ENCODE measurements around the gene MACF1.
A peak's percentile ranks its signal among the peaks of the same experiment; 100 is the strongest.

MACF1 gene

DNA sequence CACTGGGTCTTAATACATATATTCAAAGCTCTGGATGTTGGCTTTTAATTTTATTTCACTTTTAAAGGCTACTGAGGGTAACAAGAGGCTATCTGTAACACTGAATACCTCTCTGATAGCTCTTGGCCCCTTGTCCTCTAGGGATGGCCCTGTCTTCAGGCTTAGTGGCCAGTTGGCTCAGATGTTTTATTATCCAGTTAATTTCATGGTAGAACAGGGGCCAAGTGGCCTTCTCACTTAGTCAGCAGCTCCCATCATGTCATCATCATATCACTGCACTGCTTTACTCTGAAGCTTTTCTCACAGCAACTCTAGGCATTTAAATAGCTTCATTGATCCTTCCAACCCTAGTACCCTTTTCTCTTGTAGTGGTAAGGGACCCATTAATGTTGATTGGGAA lies 40.2 kb upstream of the MACF1 start:
- DNase-seq (ENCODE audit: low read depth): no peak
- no peak overlapping the region for H3K4me3 ChIP-seq (replicated peaks; ENCODE audit: low read depth, low read length)
- TF ChIP-seq, protein P1, sequence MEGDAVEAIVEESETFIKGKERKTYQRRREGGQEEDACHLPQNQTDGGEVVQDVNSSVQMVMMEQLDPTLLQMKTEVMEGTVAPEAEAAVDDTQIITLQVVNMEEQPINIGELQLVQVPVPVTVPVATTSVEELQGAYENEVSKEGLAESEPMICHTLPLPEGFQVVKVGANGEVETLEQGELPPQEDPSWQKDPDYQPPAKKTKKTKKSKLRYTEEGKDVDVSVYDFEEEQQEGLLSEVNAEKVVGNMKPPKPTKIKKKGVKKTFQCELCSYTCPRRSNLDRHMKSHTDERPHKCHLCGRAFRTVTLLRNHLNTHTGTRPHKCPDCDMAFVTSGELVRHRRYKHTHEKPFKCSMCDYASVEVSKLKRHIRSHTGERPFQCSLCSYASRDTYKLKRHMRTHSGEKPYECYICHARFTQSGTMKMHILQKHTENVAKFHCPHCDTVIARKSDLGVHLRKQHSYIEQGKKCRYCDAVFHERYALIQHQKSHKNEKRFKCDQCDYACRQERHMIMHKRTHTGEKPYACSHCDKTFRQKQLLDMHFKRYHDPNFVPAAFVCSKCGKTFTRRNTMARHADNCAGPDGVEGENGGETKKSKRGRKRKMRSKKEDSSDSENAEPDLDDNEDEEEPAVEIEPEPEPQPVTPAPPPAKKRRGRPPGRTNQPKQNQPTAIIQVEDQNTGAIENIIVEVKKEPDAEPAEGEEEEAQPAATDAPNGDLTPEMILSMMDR (IDR thresholded peaks at IDR 0.05; ENCODE audit: low read length, missing control alignments): no peak

DNA sequence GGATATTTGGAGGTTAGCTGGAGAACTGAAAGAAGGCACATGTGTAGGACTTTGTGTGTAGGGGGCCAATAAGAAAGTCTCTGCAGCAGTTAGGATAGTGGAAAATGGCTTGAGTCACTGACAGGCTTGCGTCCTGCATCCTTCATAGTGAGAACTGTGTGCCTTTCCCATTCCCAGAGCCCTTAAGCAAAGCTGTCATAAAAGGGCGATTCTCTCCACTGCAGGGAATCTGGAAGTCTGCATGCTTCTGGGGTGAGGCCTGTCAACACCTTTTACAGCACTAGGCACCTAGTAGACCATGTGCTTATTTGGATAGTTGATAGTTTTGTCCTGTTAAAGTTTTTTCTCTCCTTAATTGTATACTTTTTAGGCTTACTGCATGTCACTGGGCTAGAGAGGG lies 39.4 kb upstream of the MACF1 start:
- DNase-seq (ENCODE audit: low read depth): peak; percentile 73
- H3K4me3 ChIP-seq (replicated peaks; ENCODE audit: low read depth, low read length): no peak overlapping the region
- TF ChIP-seq, protein P1 (IDR thresholded peaks at IDR 0.05; ENCODE audit: low read length, missing control alignments): no peak

DNA sequence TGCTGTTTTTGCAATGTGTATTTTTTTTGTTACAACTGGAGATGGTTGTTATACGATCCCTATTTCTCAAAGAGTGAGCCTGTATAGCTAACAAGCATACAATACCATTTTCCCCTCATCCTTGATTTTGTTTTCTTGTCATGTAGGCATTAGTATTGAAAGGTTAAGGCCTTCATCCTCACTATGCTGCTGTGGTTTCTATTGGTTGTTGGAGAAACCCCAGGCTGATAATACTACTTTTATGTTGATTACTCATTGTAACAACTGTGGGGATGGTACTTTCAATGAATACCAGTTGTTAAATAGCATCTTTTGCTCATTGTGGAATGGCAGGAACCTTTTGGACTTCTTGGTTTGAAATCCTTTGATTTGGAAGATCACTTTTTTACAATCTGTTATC lies 39.0 kb upstream of the MACF1 start:
- H3K4me3 ChIP-seq (replicated peaks; ENCODE audit: low read depth, low read length): no peak overlapping the region
- no peak for DNase-seq (ENCODE audit: low read depth)
- TF ChIP-seq, protein P1 (IDR thresholded peaks at IDR 0.05; ENCODE audit: low read length, missing control alignments): no peak

DNA sequence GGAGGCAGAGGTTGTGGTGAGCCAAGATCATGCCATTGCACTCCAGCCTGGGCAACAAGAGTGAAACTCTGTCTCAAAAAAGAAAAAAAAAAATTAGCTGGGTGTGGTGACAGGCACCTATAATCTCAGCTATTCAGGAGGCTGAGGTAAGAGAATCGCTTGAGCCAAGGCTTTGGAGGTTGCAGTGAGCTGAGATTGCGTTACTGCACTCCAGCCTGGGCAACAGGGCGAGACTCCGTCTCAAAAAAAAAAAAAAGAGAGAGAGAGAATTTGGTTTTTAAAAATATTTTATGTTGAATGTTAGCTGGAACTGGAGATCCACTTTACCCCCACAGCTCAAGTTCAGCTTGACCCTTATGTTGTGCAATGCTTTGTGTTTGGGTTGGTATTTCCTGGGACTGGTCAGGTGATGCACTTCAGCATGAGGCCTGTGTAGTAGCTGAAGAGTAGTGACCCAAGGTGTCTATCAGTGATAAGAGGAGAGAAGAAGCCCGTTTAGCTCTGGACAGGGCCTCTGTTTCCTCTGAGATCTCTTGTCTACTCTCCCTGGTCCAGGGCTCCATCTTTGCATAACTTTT lies 36.8 kb upstream of the MACF1 start:
- DNase-seq (ENCODE audit: low read depth): peak; percentile 75
- no peak overlapping the region for H3K4me3 ChIP-seq (replicated peaks; ENCODE audit: low read depth, low read length)
- TF ChIP-seq, protein P1 (IDR thresholded peaks at IDR 0.05; ENCODE audit: low read length, missing control alignments): no peak

DNA sequence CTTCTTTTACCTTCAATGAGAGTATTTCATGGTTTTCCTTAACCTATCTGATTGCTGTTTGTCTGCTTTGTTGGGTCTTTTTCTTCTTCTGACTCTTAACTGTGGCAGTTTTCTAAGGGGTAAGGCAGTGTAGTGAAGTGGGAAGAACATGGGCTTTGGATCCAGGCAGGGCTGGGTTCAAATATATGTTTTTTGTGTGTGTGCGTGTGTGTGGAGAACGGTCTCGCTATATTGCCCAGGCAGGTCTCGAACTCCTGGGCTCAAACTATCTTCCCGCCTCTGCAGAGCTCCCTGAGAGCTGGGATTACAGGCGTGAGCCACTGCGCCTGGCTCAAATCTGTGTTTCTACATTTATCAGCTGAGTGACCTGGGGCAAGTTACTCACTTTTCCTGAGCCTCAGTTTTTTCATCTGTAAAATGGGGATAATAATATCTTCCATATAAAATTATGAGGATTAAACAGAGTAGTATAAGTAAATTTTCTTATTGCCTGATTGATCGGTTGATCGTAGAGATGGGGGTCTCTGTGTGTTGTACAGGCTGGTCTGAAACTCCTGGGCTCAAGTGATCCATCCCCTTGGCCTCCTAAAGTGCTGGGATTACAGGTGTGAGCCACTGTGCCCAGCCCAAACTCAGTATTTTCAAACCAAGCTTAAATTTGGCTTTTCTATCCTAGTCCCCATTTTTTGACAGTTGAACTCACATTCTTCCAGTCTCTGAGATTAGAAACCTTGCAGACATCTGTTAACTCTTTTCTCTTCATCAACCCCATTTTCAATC lies 36.0 kb upstream of the MACF1 start:
- DNase-seq (ENCODE audit: low read depth): no peak
- TF ChIP-seq, protein P1 (IDR thresholded peaks at IDR 0.05; ENCODE audit: low read length, missing control alignments): no peak
- H3K4me3 ChIP-seq (replicated peaks; ENCODE audit: low read depth, low read length): no peak overlapping the region

DNA sequence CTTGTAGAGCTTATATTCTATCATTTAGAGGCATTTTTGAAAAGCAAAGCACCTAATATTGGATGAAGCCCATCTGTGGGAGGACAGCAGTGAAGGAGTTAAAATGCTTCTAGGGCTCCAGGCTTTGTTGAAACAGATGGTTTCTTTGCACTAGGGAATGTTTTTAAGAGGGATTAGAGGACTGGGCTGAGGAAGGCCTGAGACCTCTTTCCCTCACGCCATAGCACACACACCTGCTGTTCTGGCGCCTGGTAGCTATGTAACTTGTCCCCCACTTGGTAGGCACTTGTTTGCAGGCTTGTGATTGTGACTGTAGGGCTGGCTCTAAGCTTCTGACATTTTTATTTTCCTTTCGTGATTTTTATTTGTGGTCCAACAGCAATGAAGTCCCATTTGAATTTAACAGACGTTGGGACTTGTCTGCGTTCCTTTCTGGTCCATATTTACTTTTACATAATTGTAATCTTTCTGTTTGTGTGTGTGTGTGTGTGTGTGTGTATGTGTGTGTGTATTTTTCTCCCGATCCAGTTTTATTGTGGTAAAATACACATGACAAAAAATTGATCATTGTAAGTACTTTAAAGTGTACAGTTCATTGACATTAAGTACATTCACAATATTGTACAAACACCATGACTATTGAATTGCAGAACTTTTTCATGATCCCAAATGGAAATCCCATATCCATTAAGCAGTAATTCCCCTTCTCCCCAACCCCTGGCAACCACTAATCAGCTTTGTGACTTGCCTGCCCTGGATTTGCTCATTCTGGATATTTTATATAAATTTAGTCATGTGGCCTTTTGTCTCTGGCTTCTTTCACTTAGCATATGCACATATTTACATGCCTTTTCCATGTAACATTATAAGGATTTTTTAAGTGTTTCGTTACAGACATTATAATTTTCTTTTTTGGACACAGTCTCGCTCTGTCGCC lies 33.5 kb upstream of the MACF1 start:
- TF ChIP-seq, protein P1 (IDR thresholded peaks at IDR 0.05; ENCODE audit: low read length, missing control alignments): no peak
- no peak overlapping the region for H3K4me3 ChIP-seq (replicated peaks; ENCODE audit: low read depth, low read length)
- DNase-seq (ENCODE audit: low read depth): no peak
